Progenitor cell of endocrine pancreas (in vitro differentiated cells): ENCODE results near the gene GALNTL6. TPM values are rescaled to one million over a fixed set of nuclear protein-coding genes. Genes with fewer than 3 reads are reported as not detected.
A peak's percentile ranks its signal among the peaks of the same experiment; 100 is the strongest.

Experiments used
- DNase-seq: peaks from one replicate; pipeline ENCODE4 v3.0.0; 2021; ENCODE audit warnings: low spot score; ENCODE audit not compliant: unreplicated experiment
- H3K27ac Mint-ChIP-seq: 2 replicates; pipeline ENCODE4 v1.8.0; 2021; ENCODE audit warnings: mild to moderate bottlenecking, moderate library complexity, mixed read lengths
- H3K27me3 Mint-ChIP-seq: 2 replicates; pipeline ENCODE4 v1.8.0; 2021; ENCODE audit warnings: mixed read lengths
- H3K36me3 Mint-ChIP-seq: 2 replicates; pipeline ENCODE4 v1.8.0; 2022; ENCODE audit warnings: mixed read lengths; ENCODE audit not compliant: insufficient read depth
- H3K4me1 Mint-ChIP-seq: 2 replicates; pipeline ENCODE4 v1.8.0; 2021; ENCODE audit warnings: low read depth, mixed read lengths
- H3K4me3 Mint-ChIP-seq: 2 replicates; pipeline ENCODE4 v1.8.0; 2021; ENCODE audit warnings: low read depth, mild to moderate bottlenecking, moderate library complexity, mixed read lengths
- H3K9me3 Mint-ChIP-seq: 2 replicates; pipeline ENCODE4 v1.8.0; 2021; ENCODE audit warnings: low read depth, mixed read lengths
- total RNA-seq: library from RNA; stranded (reverse); gene quantifications from 2 replicates; pipeline ENCODE4 v1.2.1, GENCODE V29; 2021
- TF ChIP-seq, protein P1 (sequence below): fragments of 200-600 bp; sonication (generic); IDR thresholded peaks from one replicate; pipeline ENCODE4 v1.5.0; 2021; ENCODE audit warnings: antibody characterized with exemption, mild to moderate bottlenecking; ENCODE audit not compliant: unreplicated experiment

Gene GALNTL6
- total RNA-seq, 1 donor from 2014 or later: 0.14 TPM

DNA sequence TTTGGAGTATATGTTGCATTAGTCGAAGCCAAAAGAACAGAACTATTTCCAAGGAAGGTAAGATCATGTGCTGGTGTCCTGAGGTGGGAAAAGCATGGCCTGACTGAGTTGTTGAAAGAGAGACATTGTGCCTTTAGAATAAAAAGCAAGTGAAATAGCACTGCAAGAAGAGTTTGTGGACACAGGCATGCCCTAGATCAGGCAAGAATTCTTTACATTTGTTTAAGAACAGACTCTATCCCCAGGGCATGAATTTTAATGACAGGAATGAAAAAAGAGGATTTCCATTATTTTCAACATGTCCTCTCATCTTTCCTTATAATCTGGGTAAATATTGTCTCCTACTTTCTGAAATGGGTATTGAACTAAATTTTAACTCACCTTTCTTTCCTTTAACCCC lies 839.2 kb downstream of the GALNTL6 start:
- TF ChIP-seq, protein P1, sequence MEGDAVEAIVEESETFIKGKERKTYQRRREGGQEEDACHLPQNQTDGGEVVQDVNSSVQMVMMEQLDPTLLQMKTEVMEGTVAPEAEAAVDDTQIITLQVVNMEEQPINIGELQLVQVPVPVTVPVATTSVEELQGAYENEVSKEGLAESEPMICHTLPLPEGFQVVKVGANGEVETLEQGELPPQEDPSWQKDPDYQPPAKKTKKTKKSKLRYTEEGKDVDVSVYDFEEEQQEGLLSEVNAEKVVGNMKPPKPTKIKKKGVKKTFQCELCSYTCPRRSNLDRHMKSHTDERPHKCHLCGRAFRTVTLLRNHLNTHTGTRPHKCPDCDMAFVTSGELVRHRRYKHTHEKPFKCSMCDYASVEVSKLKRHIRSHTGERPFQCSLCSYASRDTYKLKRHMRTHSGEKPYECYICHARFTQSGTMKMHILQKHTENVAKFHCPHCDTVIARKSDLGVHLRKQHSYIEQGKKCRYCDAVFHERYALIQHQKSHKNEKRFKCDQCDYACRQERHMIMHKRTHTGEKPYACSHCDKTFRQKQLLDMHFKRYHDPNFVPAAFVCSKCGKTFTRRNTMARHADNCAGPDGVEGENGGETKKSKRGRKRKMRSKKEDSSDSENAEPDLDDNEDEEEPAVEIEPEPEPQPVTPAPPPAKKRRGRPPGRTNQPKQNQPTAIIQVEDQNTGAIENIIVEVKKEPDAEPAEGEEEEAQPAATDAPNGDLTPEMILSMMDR: no peak
- no peak for DNase-seq
- Mint-ChIP-seq H3K9me3 (peaks cover under 1% of the 10 kb centered on the region), H3K27ac (no peak overlapping the region), H3K36me3 (no peaks in the 10 kb centered on the region), H3K27me3 (no peaks in the 10 kb centered on the region), H3K4me3 (no peak overlapping the region), H3K4me1 (peaks cover 15% of the 10 kb centered on the region)

DNA sequence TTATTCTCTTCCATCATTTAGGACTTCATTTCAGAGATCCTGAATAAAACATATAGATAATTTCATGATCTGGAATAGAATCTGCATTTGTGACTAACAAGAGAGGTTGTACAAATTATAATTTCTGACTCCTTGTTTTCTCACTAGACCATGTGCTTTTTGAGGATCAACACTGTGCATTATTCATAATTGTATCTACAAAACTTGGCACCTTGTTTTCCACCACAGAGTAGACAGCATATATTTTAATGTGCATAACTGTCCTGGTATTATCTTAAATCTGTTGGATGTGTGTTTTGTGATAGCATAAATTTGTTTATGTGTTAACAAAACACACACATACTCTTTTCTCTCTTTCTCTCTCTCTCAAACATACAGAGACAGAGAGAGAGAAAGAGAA lies 840.5 kb downstream of the GALNTL6 start:
- Mint-ChIP-seq H3K36me3 (no peaks in the 10 kb centered on the region), H3K27me3 (no peaks in the 10 kb centered on the region), H3K27ac (no peak overlapping the region), H3K9me3 (peaks cover 2% of the 10 kb centered on the region), H3K4me1 (peaks cover 12% of the 10 kb centered on the region), H3K4me3 (no peak overlapping the region)
- no peak for DNase-seq
- TF ChIP-seq, protein P1: no peak

DNA sequence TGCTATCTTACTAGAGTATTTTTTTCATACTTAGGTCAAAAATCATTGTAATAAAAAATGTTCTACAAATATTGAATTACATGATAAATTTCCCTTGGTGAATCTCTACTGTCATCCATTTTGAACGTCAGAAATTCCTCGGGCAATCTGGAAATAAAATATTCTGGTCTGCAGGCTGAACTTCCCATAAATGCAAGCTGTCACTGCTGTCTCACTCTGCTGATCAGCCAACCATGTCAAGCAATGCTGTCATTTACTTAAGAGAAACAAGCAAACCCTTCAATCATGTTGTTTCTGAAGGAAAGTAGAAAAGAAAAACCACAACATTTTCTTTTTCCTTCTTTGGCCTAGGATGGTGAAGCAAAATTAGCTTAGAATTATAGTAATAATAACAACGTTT lies 841.3 kb downstream of the GALNTL6 start:
- peaks cover 11% of the 10 kb centered on the region for H3K4me1 Mint-ChIP-seq
- H3K9me3 Mint-ChIP-seq: peaks cover 2% of the 10 kb centered on the region
- H3K4me3 Mint-ChIP-seq: no peak overlapping the region
- no peak overlapping the region for H3K27ac Mint-ChIP-seq
- no peaks in the 10 kb centered on the region for H3K27me3 Mint-ChIP-seq
- no peaks in the 10 kb centered on the region for H3K36me3 Mint-ChIP-seq
- no peak for DNase-seq
- TF ChIP-seq, protein P1: no peak

DNA sequence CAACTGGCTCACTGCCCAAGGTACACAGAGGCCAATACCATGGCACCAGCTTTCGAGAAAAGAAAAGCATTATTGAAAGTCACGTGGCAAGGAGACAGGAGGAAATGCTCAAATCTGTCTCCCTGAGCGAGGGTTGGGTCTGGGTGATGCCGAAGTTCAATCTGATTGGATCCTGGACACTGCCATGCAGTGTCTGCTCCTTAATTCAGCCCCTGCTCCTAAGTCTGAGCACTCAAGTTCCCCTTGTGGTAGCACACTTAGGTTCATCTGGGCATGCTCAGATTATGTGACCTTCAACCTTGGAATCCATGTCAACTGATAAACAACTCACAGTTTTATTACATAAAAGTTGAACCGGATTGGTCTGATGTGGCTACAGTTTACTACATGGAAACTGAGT lies 842.9 kb downstream of the GALNTL6 start:
- Mint-ChIP-seq H3K4me1 (peaks cover 11% of the 10 kb centered on the region), H3K4me3 (no peak overlapping the region), H3K27ac (no peak overlapping the region), H3K9me3 (peaks cover 2% of the 10 kb centered on the region), H3K36me3 (no peaks in the 10 kb centered on the region), H3K27me3 (no peaks in the 10 kb centered on the region)
- no peak for DNase-seq
- TF ChIP-seq, protein P1: no peak

DNA sequence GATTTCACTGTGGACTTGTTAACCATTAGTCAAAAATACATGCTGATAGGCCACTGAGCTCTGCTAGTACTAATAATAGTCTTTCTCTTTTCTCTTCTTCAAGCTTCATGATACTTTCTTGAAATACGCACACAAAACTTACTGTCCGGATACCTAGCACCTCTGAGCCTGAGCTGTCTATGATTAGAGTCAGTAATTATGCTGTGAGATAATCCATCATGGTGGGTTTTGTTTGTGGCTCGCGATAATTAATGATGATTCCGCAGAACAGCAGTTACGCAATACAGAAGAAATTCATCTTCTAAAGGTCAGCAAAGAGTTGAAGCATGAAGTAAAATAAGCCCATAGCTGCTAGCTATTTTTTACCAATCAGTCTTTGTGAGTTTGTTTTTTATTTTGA lies 843.9 kb downstream of the GALNTL6 start:
- no peak for DNase-seq
- peaks cover 11% of the 10 kb centered on the region for H3K4me1 Mint-ChIP-seq
- H3K9me3 Mint-ChIP-seq: peaks cover 2% of the 10 kb centered on the region
- no peaks in the 10 kb centered on the region for H3K36me3 Mint-ChIP-seq
- TF ChIP-seq, protein P1: no peak
- H3K27me3 Mint-ChIP-seq: no peaks in the 10 kb centered on the region
- H3K27ac Mint-ChIP-seq: peak overlapping the region; percentile 14
- H3K4me3 Mint-ChIP-seq: no peak overlapping the region
